ENCODE data around the gene JSRP1.

Gene JSRP1

DNA sequence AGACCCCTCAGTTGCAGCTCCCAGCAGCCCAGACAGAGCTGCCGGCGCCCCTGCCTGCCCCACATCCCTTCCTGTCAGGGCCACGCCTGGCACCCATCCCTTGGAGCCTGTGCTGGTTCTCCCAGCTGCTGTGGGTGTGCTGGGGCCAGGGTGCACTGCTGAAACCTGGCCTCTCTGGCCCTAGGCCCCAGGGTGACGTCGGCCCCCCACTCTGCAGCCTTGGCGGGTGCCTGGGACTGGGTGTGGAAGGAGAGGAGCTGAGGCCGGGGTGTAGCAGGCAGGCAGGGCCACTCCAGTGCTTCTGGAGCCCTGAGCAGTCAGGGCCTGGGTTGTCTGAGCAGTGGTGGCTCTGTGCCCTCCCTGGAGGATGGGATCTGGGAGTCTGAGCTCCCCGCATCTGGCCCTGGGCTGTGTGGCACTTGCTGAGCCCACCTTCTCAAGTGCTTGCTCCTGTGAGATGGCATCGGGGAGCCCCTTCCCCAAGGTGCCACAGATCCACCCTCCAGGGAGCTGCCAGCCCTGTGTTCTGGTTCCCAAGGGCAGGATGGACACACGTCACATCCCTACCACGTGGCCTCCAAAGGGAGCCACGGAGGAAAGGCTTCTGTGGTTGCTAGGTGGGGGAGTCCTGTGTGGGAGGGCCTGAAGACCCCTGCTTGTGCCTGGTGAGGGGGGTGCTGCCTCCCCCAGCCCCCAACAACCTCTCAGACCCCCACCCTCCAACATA is 25.2 kb downstream of the JSRP1 start:
- no peak for DNase-seq

DNA sequence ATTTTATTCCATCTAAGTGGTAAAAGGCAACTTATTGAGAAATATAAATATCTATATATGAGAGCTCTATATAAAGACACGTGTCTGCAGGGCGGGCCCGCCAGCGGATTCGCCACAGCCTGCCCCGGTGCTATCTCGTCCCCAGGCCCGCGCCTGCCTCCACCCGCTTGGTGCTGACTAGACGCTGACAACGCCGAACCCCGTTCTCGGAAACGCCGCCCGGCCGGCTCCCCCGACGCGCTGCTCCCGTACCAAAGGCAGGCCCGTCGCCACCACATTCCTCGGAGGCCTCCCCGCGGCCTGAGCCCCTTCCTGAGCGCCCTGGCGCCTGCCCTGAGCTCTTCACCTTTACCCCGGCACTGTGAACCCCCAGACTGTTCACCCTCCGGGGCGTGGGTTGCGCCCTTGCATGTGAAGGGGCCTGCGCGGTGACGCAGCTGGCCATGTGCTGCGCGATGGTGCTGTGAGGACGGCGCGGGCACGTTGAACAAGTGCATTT is 26.1 kb downstream of the JSRP1 start:
- no peak for DNase-seq

DNA sequence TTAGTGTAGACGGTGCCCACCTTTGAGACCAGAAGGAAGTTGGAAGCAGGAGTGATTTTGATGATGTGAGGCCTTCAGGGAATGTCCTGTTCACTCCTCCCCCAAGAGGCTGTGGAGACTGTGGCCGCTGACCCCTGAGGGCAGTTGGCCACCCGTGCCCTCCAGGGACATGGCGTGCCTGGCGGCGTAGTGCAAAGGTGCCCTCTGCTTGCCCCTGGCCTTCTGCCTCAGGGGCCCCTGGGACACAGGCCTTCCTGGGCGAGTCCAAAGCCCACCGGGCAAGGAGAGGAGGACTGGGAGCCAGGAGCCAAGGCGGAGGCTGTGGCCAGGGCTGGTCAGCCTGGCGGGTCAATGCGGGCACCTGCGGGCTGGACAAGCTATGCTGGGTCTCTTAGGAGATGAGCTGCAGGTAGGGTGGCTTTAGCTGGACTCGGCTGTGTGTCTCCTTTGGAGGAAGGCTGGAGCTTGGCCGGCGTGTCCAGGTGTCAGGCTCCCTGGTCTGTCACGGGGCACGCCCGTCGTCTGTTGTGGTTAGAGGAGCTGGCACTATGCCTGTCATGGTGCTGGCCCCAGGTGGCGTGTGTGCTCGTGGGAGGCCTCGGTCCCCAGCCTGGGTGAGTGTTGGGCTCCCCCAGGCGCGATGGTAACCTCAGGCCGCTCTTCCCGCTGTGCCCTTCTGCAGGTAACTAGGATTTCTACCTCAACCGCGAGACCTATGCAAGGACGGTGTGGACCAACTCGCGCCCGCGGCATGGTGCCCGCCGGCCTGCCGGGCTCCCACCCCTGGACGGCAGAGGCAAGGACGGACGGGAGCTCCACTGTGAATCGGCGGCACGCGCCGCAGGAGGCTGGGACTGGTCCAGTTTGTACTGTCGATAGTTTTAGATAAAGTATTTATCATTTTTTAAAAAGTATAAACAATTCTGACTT is 26.8 kb downstream of the JSRP1 start:
- DNase-seq, result no peak

DNA sequence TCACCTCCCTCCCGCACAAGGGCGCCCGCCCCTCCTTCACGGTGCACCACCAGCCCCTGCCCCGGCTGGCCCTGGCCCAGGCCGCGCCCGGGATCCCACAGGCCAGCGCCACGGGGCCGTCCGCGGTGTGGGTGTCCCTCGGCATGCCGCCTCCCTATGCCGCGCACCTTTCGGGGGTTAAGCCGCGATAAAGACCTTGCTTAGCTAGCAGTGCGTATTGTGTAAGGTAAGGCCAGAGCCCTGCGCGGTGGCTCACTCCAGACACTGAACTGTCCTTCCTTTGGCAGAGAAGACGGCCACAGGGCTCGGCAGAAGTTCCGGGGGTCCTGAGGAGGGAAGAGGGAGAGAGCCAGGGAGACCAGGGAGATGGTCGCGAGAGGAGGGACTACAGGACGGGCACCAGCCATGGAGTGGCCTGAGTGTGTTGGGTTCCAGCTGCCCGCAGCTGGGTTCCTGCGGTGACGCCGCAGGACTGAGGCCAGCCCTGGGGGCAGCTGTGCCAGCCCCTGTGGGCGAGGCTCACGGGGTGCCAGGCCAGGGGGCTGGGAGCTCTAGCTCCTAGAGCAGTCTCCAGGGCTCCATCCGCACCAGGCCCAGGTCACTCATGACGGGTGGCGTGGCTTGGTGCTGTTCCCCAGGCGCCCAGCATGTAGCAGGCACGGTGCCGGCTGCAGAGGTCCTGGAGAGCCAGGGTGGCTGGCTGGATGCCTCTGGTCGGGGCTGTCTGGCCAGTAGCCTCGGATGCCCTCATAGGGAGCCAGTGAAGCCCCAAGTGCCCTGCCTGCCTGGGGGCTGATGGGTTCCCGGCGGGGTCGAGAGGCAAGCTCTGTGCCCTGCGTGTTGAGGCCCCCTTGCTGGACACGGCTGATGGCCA is 27.8 kb downstream of the JSRP1 start:
- no peak for DNase-seq

DNA sequence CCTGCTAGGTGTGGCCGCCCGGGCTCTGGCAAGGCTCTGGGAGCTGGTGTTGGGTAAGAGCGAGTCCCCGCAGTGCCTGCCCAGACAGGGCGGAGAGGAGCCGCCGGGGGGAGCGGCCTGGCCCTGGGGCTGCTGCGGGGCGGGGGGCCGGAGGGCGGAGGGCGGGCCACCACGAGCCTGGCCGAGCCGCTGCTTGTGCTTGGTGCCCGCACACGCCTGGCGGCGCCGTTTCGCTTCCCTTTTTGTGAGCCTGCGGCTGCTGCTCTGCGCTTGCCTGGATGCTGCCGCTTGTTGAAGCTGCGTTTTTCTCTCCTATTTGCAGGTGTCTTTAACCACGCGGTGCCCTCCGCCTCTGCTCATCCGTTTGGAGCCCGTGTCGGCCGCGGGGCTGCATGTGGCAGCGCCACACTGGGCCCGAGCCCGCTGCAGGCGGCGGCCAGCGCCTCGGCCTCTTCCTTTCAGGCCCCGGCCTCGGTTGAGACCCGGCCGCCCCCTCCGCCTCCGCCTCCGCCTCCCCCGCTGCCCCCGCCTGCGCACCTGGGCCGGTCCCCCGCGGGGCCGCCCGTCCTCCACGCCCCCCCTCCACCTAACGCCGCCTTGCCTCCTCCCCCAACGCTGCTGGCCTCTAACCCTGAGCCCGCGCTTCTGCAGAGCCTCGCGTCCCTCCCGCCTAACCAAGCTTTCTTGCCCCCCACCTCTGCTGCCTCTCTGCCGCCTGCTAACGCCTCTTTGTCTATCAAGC is 28.6 kb downstream of the JSRP1 start:
- DNase-seq, result no peak

DNA sequence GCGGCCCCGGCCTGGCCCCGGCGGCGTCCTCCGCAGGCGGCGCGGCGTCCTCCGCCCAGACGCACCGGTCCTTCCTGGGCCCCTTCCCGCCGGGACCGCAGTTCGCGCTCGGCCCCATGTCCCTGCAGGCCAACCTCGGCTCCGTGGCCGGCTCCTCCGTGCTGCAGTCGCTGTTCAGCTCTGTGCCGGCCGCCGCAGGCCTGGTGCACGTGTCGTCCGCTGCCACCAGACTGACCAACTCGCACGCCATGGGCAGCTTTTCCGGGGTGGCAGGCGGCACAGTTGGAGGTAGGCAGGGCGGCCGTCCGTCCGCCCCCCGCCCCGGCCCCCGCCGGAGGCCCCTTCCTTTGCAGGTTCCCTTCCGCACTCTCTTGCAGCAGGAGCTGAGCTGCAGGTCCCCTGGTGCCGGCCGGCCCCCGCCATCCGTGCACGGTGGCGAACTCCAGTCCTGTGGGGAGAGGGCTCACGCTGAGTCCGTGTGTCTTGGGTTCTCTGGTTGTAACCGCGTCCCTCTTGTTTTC is 29.3 kb downstream of the JSRP1 start:
- DNase-seq, result no peak

DNA sequence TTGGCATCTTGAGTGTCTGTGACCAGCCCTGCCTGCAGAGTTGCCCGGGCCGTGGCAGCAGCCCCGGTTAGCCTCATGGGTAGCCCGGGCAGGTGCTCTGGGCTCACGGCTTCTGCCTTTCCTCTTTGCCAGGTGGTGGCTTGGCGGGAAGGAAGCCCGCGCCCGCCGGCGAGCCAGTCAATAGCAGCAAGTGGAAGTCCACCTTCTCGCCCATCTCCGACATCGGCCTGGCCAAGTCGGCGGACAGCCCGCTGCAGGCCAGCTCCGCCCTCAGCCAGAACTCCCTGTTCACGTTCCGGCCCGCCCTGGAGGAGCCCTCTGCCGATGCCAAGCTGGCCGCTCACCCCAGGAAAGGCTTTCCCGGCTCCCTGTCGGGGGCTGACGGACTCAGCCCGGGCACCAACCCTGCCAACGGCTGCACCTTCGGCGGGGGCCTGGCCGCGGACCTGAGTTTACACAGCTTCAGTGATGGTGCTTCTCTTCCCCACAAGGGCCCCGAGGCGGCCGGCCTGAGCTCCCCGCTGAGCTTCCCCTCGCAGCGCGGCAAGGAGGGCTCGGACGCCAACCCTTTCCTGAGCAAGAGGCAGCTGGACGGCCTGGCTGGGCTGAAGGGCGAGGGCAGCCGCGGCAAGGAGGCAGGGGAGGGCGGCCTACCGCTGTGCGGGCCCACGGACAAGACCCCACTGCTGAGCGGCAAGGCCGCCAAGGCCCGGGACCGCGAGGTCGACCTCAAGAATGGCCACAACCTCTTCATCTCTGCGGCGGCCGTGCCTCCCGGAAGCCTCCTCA is 30.0 kb downstream of the JSRP1 start:
- DNase-seq, result no peak

DNA sequence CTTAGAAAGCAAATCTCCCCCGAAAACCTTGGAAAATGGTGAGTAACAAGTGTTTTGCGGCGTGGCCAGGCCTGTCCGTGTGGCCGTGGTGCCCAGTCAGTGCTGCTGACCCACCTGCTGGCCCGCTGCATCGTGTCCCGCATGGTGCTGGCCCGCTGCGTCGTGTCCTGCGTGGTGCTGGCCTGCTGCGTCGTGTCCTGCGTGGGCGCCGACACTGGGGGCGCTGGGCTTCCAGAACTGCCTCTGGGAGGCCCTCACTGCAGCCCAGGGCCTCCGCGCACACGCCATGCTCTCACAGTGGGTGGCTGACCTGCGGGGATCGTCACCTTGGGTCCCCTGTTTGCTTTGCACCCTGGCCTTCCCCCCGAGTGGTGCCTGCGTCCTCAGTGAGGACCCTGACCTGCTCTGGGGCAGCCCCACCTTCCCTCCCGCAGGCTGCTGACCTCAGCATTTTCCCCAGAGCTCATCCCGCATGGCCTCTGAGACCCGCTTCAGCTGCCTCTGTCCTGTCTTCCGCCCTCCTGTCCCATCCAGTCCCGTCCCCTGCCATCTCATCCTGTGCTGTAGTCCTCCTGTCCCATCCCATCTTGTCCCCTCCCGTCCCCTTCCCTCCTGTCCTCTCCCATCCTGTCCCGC is 30.7 kb downstream of the JSRP1 start:
- no peak for DNase-seq

DNA sequence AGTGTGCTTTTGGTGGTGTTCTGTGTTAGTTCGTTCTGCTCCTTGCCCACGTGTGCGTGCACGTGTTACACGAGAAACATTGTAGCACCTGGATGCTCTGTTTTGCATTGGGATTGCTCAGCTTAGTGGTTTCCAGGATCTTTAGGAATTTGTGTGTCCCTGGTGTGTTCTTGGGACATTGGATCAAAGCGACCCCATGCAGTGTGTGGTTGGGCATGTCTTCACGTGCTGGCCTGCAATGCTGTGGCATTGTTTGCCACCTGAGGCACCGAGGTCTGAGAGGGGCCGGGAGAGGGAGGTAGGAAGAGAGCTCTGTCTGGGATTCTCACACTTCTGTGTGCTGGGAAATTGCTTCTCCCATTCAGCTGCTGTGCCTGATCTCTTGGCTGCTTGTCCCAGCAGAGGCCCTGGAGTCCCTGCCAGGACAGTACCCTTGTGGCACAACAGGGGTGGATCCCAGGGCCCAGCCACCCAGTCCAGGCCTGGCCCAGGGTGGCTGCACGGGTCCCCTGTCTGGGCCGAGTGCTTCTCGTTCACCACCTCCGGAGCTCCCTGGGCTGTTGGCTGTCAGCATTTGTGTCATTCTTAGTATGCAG is 31.4 kb downstream of the JSRP1 start:
- DNase-seq, result no peak

DNA sequence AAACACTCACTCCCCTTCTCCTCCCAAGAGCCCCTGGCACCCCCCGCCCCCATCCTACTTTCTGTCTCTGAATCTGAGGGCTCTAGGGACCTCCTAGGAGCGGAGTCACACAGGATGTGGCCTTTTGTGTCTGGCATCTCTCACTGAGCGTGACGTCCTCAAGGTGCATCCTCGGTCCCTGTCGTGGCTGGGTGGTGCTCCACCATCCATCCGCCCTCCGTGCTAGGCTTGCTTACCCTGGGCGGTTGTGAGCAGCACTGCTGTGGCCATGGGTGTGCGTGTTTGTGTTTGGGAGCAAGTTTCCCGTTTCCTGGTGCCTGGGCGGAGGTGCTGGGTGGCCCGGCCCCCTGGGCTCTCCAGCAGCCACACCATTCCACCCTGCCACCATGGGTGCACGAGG is 32.3 kb downstream of the JSRP1 start:
- no peak for DNase-seq

DNA sequence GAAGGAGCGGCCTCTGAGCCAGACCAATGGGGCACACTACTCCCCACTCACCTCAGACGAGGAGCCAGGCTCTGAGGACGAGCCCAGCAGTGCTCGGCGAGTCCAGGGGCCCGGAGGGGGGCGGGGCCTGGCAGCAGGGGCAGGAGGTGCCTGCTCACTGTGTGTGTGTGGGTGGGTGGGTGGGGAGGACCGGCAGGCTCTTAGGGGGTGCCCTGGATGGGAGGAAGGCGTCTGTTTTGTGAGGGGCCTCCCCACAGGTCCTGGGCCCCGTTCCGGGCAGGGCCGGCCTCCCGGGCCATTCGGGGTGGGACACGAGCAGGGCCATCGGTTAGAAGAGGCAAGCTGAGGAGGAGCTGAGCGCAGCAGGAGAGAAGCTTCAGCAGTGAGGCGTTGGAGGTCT is 32.8 kb downstream of the JSRP1 start:
- no peak for DNase-seq

DNA sequence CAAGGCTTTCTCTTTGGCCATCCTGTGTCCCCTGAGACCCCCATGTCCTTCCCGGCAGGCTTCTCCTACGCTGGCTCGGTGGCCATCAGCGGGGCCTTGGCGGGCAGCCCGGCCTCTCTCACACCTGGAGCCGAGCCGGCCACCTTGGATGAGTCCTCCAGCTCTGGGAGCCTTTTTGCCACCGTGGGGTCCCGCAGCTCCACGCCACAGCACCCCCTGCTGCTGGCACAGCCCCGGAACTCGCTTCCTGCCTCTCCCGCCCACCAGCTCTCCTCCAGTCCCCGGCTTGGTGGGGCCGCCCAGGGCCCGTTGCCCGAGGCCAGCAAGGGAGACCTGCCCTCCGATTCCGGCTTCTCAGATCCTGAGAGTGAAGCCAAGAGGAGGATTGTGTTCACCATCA is 34.3 kb downstream of the JSRP1 start:
- no peak for DNase-seq

DNA sequence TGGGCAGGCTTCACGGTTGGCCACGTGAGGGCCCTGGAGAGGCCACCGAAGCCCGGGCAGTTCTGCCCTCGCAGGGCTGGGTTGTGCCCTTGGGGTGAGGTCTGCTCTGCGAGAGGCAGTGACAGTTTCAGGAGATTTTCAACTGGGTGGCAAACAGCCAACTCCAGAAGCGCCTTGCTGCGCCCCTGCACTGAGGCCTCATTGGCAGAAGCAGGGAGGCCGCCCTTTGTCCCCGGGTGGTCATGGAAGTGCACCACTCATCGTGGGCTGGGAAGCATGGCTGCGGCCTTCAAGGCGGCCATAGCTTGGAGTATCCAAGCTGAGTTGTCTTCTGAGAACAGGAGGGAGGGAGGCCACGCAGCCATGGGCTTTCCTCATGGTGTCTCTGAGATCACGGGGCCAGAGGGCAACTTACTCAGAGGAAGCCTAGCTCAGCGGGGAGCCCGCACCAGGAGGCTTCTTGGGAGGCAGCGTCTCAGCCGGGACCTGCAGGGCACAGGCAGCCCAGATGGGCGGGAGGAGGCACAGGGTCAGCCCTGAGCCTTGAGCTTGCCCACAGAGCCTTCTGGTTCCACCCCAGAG is 34.9 kb downstream of the JSRP1 start:
- DNase-seq, result no peak

DNA sequence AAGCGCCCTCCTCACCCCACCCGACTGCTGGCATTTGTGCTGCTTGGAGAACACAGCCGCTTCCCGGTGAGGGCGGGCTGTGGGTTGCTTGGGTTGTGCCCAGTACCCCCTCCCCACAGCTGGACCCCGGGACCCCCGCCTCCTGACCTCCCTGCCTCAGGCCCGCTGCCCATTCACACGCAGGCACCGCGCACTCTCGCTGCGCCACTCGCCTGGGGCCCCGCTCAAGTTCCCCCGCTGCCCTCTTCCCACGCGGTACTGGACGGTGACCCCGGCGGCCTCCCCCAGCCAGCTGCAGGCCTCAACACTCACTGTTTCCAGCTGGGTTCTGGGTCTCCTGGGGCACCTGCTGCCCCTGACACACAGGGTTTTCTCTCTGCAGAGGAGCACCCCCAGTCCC is 36.5 kb downstream of the JSRP1 start:
- no peak for DNase-seq

DNA sequence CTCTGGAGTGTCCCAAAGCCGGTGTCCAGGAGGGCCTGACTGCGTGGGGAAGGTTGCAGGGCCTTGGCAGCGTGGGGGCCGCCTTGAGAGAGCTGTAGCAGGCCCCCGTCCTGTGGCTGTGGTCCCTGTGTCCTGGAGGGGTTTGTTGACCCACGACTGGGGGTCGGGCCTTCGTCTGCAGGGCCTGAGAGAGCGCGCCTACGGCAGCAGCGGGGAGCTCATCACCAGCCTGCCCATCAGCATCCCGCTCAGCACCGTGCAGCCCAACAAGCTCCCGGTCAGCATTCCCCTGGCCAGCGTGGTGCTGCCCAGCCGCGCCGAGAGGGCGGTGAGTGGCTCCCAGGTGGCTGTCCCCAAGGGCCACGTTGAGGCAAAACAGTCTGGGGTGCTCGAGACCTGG is 38.6 kb downstream of the JSRP1 start:
- no peak for DNase-seq

DNA sequence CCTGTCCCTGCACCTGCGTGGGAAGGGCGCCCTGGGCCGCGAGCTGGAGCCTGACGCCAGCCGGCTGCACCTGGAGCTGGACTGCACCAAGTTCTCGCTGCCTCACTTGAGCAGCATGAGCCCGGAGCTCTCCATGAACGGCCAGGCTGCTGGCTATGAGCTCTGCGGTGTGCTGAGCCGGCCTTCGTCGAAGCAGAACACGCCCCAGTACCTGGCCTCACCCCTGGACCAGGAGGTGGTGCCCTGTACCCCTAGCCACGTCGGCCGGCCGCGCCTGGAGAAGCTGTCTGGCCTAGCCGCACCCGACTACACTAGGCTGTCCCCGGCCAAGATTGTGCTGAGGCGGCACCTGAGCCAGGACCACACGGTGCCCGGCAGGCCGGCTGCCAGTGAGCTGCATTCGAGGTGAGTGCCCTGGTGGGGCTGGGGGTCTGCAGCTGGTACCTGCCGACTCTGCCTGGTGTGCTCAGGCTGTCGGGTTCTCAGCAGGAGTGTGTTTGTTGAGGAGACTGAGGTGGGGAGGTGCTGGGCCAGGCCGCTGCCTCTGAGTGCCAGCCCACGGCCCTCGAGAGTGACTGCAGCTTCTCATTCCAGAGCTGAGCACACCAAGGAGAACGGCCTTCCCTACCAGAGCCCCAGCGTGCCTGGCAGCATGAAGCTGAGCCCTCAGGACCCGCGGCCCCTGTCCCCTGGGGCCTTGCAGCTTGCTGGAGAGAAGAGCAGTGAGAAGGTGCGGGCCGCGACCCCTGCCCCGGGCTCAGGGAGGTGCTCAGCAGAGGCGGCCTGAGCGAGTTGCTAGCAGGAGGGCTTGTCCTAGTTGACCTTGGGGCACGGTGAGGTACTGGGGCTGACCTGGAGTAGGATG is 39.6 kb downstream of the JSRP1 start:
- DNase-seq, result no peak

DNA sequence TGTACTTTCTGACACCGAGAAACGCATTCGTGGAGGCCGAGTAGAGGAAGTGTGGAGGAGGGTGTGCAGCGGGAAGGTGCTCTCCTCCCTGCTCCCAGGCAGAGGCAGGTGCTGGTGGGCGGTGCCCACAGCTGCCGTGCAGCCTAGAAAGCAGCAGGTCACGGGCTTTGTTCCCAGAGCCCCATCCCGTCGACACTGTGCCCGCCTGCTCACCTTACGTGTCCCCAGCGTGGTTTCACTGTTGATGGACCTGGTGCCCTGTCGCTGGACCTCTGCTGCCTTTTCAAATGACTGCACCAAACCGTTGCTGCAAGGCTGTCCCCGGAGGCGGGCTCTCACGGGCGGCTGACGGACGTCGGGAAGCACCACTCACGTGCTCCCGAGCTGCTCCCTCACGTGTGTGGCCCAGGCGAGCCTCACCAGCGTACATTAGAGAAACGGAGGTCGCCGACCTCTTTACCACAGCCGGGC is 40.9 kb downstream of the JSRP1 start:
- no peak for DNase-seq

DNA sequence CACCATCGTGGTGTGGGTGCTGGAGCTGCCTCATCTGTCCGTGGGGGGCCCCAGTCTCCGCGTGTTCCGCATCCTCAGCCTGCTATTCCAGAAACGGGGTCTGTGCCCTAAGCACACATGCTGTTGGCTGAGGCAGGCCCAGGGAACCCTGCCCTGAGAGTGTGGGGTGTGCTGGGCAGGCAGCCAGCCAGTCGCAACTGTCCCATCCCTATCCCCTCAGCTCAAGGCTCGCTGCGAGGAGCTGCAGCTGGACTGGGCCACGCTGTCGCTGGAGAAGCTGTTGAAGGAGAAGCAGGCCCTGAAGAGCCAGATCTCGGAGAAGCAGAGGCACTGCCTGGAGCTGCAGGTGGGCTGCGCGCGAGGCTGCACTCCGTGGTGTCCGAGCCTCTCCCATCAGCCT is 42.0 kb downstream of the JSRP1 start:
- no peak for DNase-seq

DNA sequence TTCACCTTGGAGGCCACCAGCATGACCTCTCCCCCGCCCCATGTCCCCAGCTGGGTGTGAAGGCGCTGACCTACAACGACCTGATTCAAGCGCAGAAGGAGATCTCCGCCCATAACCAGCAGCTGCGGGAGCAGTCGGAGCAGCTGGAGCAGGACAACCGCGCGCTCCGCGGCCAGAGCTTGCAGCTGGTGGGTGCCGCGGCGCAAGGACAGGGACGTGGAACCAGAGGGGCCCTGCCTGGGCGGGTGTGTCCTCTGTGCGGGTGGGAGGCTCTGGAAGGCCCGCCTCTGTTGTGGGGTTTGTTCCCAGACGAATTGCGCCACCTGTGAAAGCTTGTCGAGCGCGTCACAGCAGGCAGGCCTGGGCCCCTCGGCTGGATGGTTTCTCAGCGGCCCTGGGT is 42.4 kb downstream of the JSRP1 start:
- no peak for DNase-seq

Data from GDM1 (cell line).